ENCODE measurements around the gene BCL2L1.

Gene BCL2L1

GRCh38 chr20:31691646-31692275, 30.9 kb downstream of the BCL2L1 start:
- no peak for DNase-seq (ENCODE audit: low read depth)

- DNase-seq (ENCODE audit: low read depth) = no peak
Measured at GRCh38 chr20:31690124-31690666, 32.5 kb downstream of the BCL2L1 start.

GRCh38 chr20:31689141-31689540, 33.5 kb downstream of the BCL2L1 start:
- DNase-seq (ENCODE audit: low read depth) = no peak

GRCh38 chr20:31687777-31688176, 34.9 kb downstream of the BCL2L1 start:
- DNase-seq (ENCODE audit: low read depth) = no peak

- DNase-seq (ENCODE audit: low read depth) = no peak
Measured at GRCh38 chr20:31685853-31686643, 36.6 kb downstream of the BCL2L1 start.

GRCh38 chr20:31684153-31685015, 38.3 kb downstream of the BCL2L1 start:
- DNase-seq (ENCODE audit: low read depth) = no peak

GRCh38 chr20:31682927-31683326, 39.7 kb downstream of the BCL2L1 start:
- no peak for DNase-seq (ENCODE audit: low read depth)

GRCh38 chr20:31682352-31682751, 40.3 kb downstream of the BCL2L1 start:
- DNase-seq (ENCODE audit: low read depth) = no peak

GRCh38 chr20:31681769-31682168, 40.9 kb downstream of the BCL2L1 start:
- DNase-seq (ENCODE audit: low read depth) = no peak

- DNase-seq (ENCODE audit: low read depth) = no peak
Measured at GRCh38 chr20:31681128-31681727, 41.4 kb downstream of the BCL2L1 start.

- DNase-seq (ENCODE audit: low read depth) = no peak
Measured at GRCh38 chr20:31680286-31681127, 42.2 kb downstream of the BCL2L1 start.

GRCh38 chr20:31679357-31680285, 43.0 kb downstream of the BCL2L1 start:
- no peak for DNase-seq (ENCODE audit: low read depth)

GRCh38 chr20:31678389-31679356, 44.0 kb downstream of the BCL2L1 start:
- DNase-seq (ENCODE audit: low read depth) = no peak

- DNase-seq (ENCODE audit: low read depth) = no peak
Measured at GRCh38 chr20:31677553-31678260, 45.0 kb downstream of the BCL2L1 start.

- DNase-seq (ENCODE audit: low read depth) = no peak
Measured at GRCh38 chr20:31676609-31676989, 46.1 kb downstream of the BCL2L1 start.

- peak; percentile 73 for DNase-seq (ENCODE audit: low read depth)
Measured at GRCh38 chr20:31675828-31676608, 46.6 kb downstream of the BCL2L1 start.
